ENCODE measurements around the gene RPTOR.

The RPTOR gene

GRCh38 chr17:80965606-80966005 is 421.0 kb downstream of the RPTOR start:
- no peak for DNase-seq
- H3K27me3 Mint-ChIP-seq: no peaks in the 10 kb centered on the region
- no peaks in the 10 kb centered on the region for H3K9me3 Mint-ChIP-seq
- no peak overlapping the region for H3K27ac Mint-ChIP-seq
- H3K36me3 Mint-ChIP-seq: peaks cover 27 to 36% of the 10 kb centered on the region in 2 donors
- H3K4me3 Mint-ChIP-seq: no peak overlapping the region
- ATAC-seq (replicated peaks): no peak
- H3K4me1 Mint-ChIP-seq: peaks cover 14 to 33% of the 10 kb centered on the region in 2 donors

GRCh38 chr17:80967404-80967872 is 422.8 kb downstream of the RPTOR start:
- Mint-ChIP-seq H3K36me3 (peaks cover 25 to 28% of the 10 kb centered on the region in 2 donors), H3K27ac (no peak overlapping the region)

GRCh38 chr17:80968602-80969029 is 424.0 kb downstream of the RPTOR start:
- peaks cover 6 to 7% of the 10 kb centered on the region in 2 donors for H3K27me3 Mint-ChIP-seq
- peaks cover 23 to 28% of the 10 kb centered on the region in 2 donors for H3K36me3 Mint-ChIP-seq
- H3K4me1 Mint-ChIP-seq: peaks cover 14 to 34% of the 10 kb centered on the region in 2 donors
- no peaks in the 10 kb centered on the region for H3K9me3 Mint-ChIP-seq
- no peak for ATAC-seq (replicated peaks)
- no peak for DNase-seq
- peak overlapping the region; percentile 76 for H3K27ac Mint-ChIP-seq
- peak overlapping the region in 1 of 2 donors; percentile 1 for H3K4me3 Mint-ChIP-seq

More at GRCh38 chr17:80967404-80967872, 422.8 kb downstream of the RPTOR start:
- ATAC-seq (replicated peaks) (no peak), DNase-seq (no peak)
- Mint-ChIP-seq H3K27me3 (peaks cover 6% of the 10 kb centered on the region in 2 donors), H3K4me3 (no peak overlapping the region), H3K4me1 (peaks cover 14 to 34% of the 10 kb centered on the region in 2 donors), H3K9me3 (no peaks in the 10 kb centered on the region)

DNA sequence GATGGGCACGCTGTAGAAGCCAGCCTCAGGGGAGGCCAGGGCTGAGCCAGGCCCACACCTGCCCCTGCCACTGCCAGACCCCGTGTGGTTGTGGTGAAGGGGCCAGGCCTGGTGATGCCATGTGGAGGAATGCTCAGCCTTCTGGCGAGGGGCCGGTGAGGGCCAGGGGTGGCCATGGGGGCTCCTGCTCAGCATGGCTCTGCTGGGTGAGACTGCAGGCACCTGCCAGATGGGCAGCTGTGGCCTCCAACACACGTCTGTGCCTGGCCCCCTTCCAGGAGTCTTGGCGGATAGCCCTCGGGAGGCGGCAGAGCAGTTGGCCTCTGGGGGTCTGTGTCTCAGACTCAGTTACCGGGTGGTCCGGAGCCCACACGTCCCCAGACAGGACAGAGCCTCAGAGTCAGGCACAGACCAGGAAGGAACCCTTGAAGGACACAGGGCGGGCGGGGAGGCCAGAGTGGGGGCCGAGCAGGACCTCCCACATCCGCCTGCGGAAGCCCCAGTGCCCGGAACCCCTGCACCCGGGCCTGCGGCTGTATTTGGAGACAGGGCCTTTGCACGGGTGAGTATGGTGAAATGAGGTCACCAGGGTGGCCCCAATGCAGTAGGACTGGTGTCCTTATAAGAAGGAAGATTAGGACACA is 424.5 kb downstream of the RPTOR start:
- H3K4me1 Mint-ChIP-seq: peaks cover 14 to 34% of the 10 kb centered on the region in 2 donors
- H3K36me3 Mint-ChIP-seq: peaks cover 23 to 27% of the 10 kb centered on the region in 2 donors
- H3K4me3 Mint-ChIP-seq: no peak overlapping the region
- H3K27ac Mint-ChIP-seq: peak overlapping the region; percentile 76
- peaks cover 6 to 7% of the 10 kb centered on the region in 2 donors for H3K27me3 Mint-ChIP-seq
- ATAC-seq (replicated peaks) (peak in 1 of 2 donors; percentile 24), DNase-seq (no peak)
- no peaks in the 10 kb centered on the region for H3K9me3 Mint-ChIP-seq

- H3K36me3 Mint-ChIP-seq: peaks cover 19 to 22% of the 10 kb centered on the region in 2 donors
- H3K27ac Mint-ChIP-seq: no peak overlapping the region
- H3K9me3 Mint-ChIP-seq: no peaks in the 10 kb centered on the region
- ATAC-seq (replicated peaks) (peak in 1 of 2 donors; percentile 6), DNase-seq (no peak)
- peaks cover 6 to 7% of the 10 kb centered on the region in 2 donors for H3K27me3 Mint-ChIP-seq
- H3K4me3 Mint-ChIP-seq: no peak overlapping the region
- H3K4me1 Mint-ChIP-seq: peaks cover 14 to 31% of the 10 kb centered on the region in 2 donors
Measured at GRCh38 chr17:80969674-80970043, 425.0 kb downstream of the RPTOR start.

GRCh38 chr17:80970044-80970761 is 425.6 kb downstream of the RPTOR start:
- H3K9me3 Mint-ChIP-seq: no peaks in the 10 kb centered on the region
- DNase-seq (no peak), ATAC-seq (replicated peaks) (peak; percentile 90 to 93)
- peaks cover 17 to 19% of the 10 kb centered on the region in 2 donors for H3K36me3 Mint-ChIP-seq
- H3K4me3 Mint-ChIP-seq: peak overlapping the region; percentile 40 to 78
- peaks cover 6 to 7% of the 10 kb centered on the region in 2 donors for H3K27me3 Mint-ChIP-seq
- peaks cover 14 to 30% of the 10 kb centered on the region in 2 donors for H3K4me1 Mint-ChIP-seq
- H3K27ac Mint-ChIP-seq: peak overlapping the region; percentile 56

- DNase-seq (no peak), ATAC-seq (replicated peaks) (peak; percentile 10 to 18)
- Mint-ChIP-seq H3K4me1 (peaks cover 14 to 30% of the 10 kb centered on the region in 2 donors), H3K27me3 (peaks cover 6 to 7% of the 10 kb centered on the region in 2 donors), H3K27ac (peak overlapping the region; percentile 56), H3K36me3 (peaks cover 10 to 12% of the 10 kb centered on the region in 2 donors), H3K4me3 (peak overlapping the region in 1 of 2 donors; percentile 78), H3K9me3 (no peaks in the 10 kb centered on the region)
Measured at GRCh38 chr17:80970762-80971703, 426.4 kb downstream of the RPTOR start.

- DNase-seq (no peak), ATAC-seq (replicated peaks) (no peak)
- no peak overlapping the region for H3K27ac Mint-ChIP-seq
- H3K9me3 Mint-ChIP-seq: no peaks in the 10 kb centered on the region
- H3K27me3 Mint-ChIP-seq: peaks cover 6 to 7% of the 10 kb centered on the region in 2 donors
- H3K36me3 Mint-ChIP-seq: peaks cover 4 to 5% of the 10 kb centered on the region in 2 donors
- no peak overlapping the region for H3K4me3 Mint-ChIP-seq
- H3K4me1 Mint-ChIP-seq: peaks cover 14 to 30% of the 10 kb centered on the region in 2 donors
Measured at GRCh38 chr17:80971704-80972304, 427.2 kb downstream of the RPTOR start.

- Mint-ChIP-seq H3K4me3 (no peak overlapping the region), H3K27me3 (peaks cover 24 to 26% of the 10 kb centered on the region in 2 donors), H3K4me1 (peaks cover 9 to 14% of the 10 kb centered on the region in 2 donors), H3K27ac (no peak overlapping the region), H3K36me3 (no peaks in the 10 kb centered on the region), H3K9me3 (no peaks in the 10 kb centered on the region)
- no peak for DNase-seq
- ATAC-seq (replicated peaks): no peak
Measured at GRCh38 chr17:80976701-80977100, 432.1 kb downstream of the RPTOR start.

DNA sequence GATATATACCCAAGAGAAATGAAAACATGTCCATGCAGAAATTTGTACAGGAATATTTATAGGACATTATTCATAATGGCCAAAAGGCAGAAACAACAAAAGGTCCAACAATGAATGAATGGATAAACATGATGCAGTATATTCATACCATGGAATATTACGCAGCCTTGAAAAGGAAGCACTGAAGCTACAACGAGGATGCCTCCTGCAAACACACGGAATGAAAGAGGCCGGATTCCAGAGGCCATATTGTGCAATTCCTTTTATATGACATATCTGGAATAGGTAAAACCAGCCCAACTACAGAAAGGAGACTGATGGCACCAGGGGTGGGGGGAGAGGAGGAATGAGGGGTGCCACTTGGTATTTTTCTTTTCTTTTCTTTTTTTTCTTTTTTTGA is 432.5 kb downstream of the RPTOR start:
- DNase-seq: no peak
- Mint-ChIP-seq H3K36me3 (no peaks in the 10 kb centered on the region), H3K27me3 (peaks cover 21 to 22% of the 10 kb centered on the region in 2 donors), H3K4me1 (peaks cover 9 to 14% of the 10 kb centered on the region in 2 donors), H3K4me3 (no peak overlapping the region), H3K9me3 (no peaks in the 10 kb centered on the region), H3K27ac (no peak overlapping the region)
- no peak for ATAC-seq (replicated peaks)

GRCh38 chr17:80978499-80979497 is 434.2 kb downstream of the RPTOR start:
- H3K27me3 Mint-ChIP-seq: peaks cover 17 to 19% of the 10 kb centered on the region in 2 donors
- DNase-seq (no peak), ATAC-seq (replicated peaks) (no peak)
- H3K4me3 Mint-ChIP-seq: no peak overlapping the region
- peaks cover 9 to 14% of the 10 kb centered on the region in 2 donors for H3K4me1 Mint-ChIP-seq
- H3K9me3 Mint-ChIP-seq: no peaks in the 10 kb centered on the region
- no peak overlapping the region for H3K27ac Mint-ChIP-seq
- H3K36me3 Mint-ChIP-seq: no peaks in the 10 kb centered on the region

GRCh38 chr17:80979547-80980378 is 435.1 kb downstream of the RPTOR start:
- Mint-ChIP-seq H3K9me3 (no peaks in the 10 kb centered on the region), H3K4me3 (peak overlapping the region in 1 of 2 donors; percentile 59), H3K27ac (no peak overlapping the region), H3K36me3 (no peaks in the 10 kb centered on the region), H3K4me1 (peaks cover 9 to 14% of the 10 kb centered on the region in 2 donors), H3K27me3 (peaks cover 17 to 19% of the 10 kb centered on the region in 2 donors)
- DNase-seq (no peak), ATAC-seq (replicated peaks) (no peak)

All from stimulated activated naive B cell treated with anti-CD40 and anti-IgM and Interleukin-4, amounts not matched to agents 10 μg/mL and 1 μg/mL and 100 μg/mL, for 72 hours (primary cell).